ENCODE results near the gene SMURF2. TPM values are rescaled to one million over a fixed set of nuclear protein-coding genes. Genes with fewer than 3 reads are reported as not detected.

Gene SMURF2
- total and polyA plus RNA-seq, 9 of the 15 experiments (the other 6 are each of a cell fraction or from before 2014, with no cell fraction given), result 3.8 to 22.0 (median 14.8) TPM

- no peak overlapping the region for H3K4me2 ChIP-seq (ENCODE audit: insufficient read depth, low read length)
- DNase-seq (ENCODE audit: extremely low read depth in 1 of 4, low spot score in 3 of 4) (no peak), FAIRE-seq (no peak), ATAC-seq (no peak)
- no peaks in the 10 kb centered on the region for H4K20me1 ChIP-seq (replicated peaks; ENCODE audit: control insufficient read depth, insufficient read depth, low read length)
- H2AFZ ChIP-seq (ENCODE audit: low read depth, low read length), result no peak overlapping the region
- H3K4me1 ChIP-seq (replicated peaks in 1 of 2; ENCODE audit: control insufficient read depth in 2 of 2, insufficient read depth in 2 of 2, low read length in 2 of 2), result peaks cover 8 to 15% of the 10 kb centered on the region in 2 experiments; a peak in 4 of 5 replicates
- ChIA-PET POLR2A (interaction anchor here (1.1 kb wide), 1 partner anchor 19 kb away, joined by 3 read pairs; no protein-coding TSS in a partner anchor), CTCF (ENCODE audit: low intra/inter-chr PET ratio) (no interaction called here)
- in situ Hi-C loops (cut with MboI), result no loop called here
- H3K4me3 ChIP-seq, result no peak overlapping the region
- intact Hi-C loops (cut with micrococcal nuclease), result no loop called here
- 16% methylated on average over 10 of the region's 10 CpGs for WGBS (ENCODE audit: insufficient coverage, low coverage, missing lambda C conversion rate)
- H3K36me3 ChIP-seq (ENCODE audit: control insufficient read depth, insufficient read depth, low read length), result no peaks in the 10 kb centered on the region
- H3K27ac ChIP-seq (ENCODE audit: extremely low read depth, low read depth, low read length), result no peak overlapping the region
- no TSS peak for BruUV-seq (replicated peaks)
- H3K9me1 ChIP-seq (ENCODE audit: control insufficient read depth, insufficient read depth, low read length), result no peaks in the 10 kb centered on the region
- H3K27me3 ChIP-seq (ENCODE audit: control insufficient read depth in 2 of 2, insufficient read depth in 2 of 2, low read length in 2 of 2), result peaks cover 0 to 6% of the 10 kb centered on the region in 2 experiments; a peak in 2 of 5 replicates
- H3K9me3 ChIP-seq (replicated peaks; ENCODE audit: control insufficient read depth, insufficient read depth, low read depth, low read length), result no peaks in the 10 kb centered on the region
- H3K9ac ChIP-seq (ENCODE audit: insufficient read depth in 1 of 2, low read depth in 2 of 2, low read length in 2 of 2), result no peak overlapping the region
- no peaks in the 10 kb centered on the region for H3K79me2 ChIP-seq (ENCODE audit: control insufficient read depth, insufficient read depth, low read length)
- no peak for TF ChIP-seq ZBTB9 (CRISPR knock-in tag; IDR thresholded peaks at IDR 0.05)
- TF ChIP-seq GABPA (tag; conservative IDR thresholded peaks at IDR 0.05; ENCODE audit: low read depth), result peak; percentile 32; the same call in 1 of the 2 replicates
- no peak for TF ChIP-seq ZKSCAN3 (CRISPR knock-in tag; IDR thresholded peaks at IDR 0.05)
- TF ChIP-seq POLR2AphosphoS2 (IDR thresholded peaks at IDR 0.05; ENCODE audit: low read length), result no peak
- no peak for TF ChIP-seq EGR1 (conservative IDR thresholded peaks at IDR 0.05)
- no peak for TF ChIP-seq ZNF583 (CRISPR knock-in tag; IDR thresholded peaks at IDR 0.05)
- TF ChIP-seq KLF10 (CRISPR knock-in tag; IDR thresholded peaks at IDR 0.05), result no peak
- TF ChIP-seq RFX1 (IDR thresholded peaks at IDR 0.05), result no peak
- peak; percentile 37; the same call in 1 of the 2 replicates for TF ChIP-seq ETV1 (tag; conservative IDR thresholded peaks at IDR 0.05; ENCODE audit: low read depth)
- no peak for TF ChIP-seq ZBTB43 (CRISPR knock-in tag; IDR thresholded peaks at IDR 0.05)
- no peak for TF ChIP-seq ZFX (CRISPR knock-in tag; IDR thresholded peaks at IDR 0.05)
- TF ChIP-seq VEZF1 (CRISPR knock-in tag; IDR thresholded peaks at IDR 0.05), result no peak
- TF ChIP-seq ZFP1 (CRISPR knock-in tag; IDR thresholded peaks at IDR 0.05), result no peak
- no peak for TF ChIP-seq CTCFL (IDR thresholded peaks at IDR 0.05; ENCODE audit: borderline replicate concordance, insufficient read depth, low read depth, low read length, poor library complexity, severe bottlenecking)
- TF ChIP-seq L3MBTL2 (IDR thresholded peaks at IDR 0.05), result peak; percentile 35; the same call in 1 of the 2 replicates
- TF ChIP-seq CREB5 (CRISPR knock-in tag; IDR thresholded peaks at IDR 0.05), result no peak
Observed at GRCh38 chr17:64707050-64707591, 45.0 kb upstream of the SMURF2 start.

Measured in K562 (cell line).